Stimulated activated CD4-positive, alpha-beta T cell treated with anti-CD3 and anti-CD28 coated beads, Interleukin-1b, Interleukin-23, amount 100 ng/mL, for 4 hours (primary cell): ENCODE results near the gene ATP2B2.

ENCODE experiments used
- DNase-seq, 2 donors: peaks; one replicate each; pipeline ENCODE4 v3.0.0-alpha.2; 2020; ENCODE audit warnings: low read depth in 2 of 2

The ATP2B2 gene

GRCh38 chr3:10280571-10280970 is 224.8 kb downstream of the ATP2B2 start:
- DNase-seq, result no peak

GRCh38 chr3:10280177-10280529 is 225.2 kb downstream of the ATP2B2 start:
- DNase-seq, result no peak

- DNase-seq, result no peak
Observed at GRCh38 chr3:10279384-10280176, 225.8 kb downstream of the ATP2B2 start.

- no peak for DNase-seq
Observed at GRCh38 chr3:10278501-10278900, 226.9 kb downstream of the ATP2B2 start.

- DNase-seq, result no peak
Observed at GRCh38 chr3:10277115-10277625, 228.2 kb downstream of the ATP2B2 start.

GRCh38 chr3:10274601-10275000 is 230.8 kb downstream of the ATP2B2 start:
- no peak for DNase-seq
